Tibial artery (tissue), 4 donors: ENCODE measurements around the gene KLHL6.

Source experiments
- DNase-seq, 2 donors: peaks; one replicate each; pipeline ENCODE4 v3.0.0-alpha.2; 2019
- H3K27ac ChIP-seq, 2 donors: fragments of 200-600 bp; sonication (generic) in 1 of 2; 1 replicate in 1 of 2; 2 replicates in 1 of 2; pipeline ENCODE4 v1.5.1; 2018 to 2019; ENCODE audit warnings: mild to moderate bottlenecking in 1 of 2
- H3K27me3 ChIP-seq, 2 donors: fragments of 200-600 bp; sonication (generic) in 1 of 2; one replicate each; pipeline versions ENCODE4 v1.5.1 to v1.6.0; 2016 to 2019
- H3K36me3 ChIP-seq, 3 donors: fragments of 200-600 bp; sonication (generic) in 2 of 3; one replicate each; pipeline ENCODE4 v1.5.1; 2016 to 2019; ENCODE audit warnings: mild to moderate bottlenecking in 2 of 3
- H3K4me1 ChIP-seq, 4 donors: fragments of 200-600 bp; sonication (generic) in 2 of 4; 1 replicate in 3 of 4; 2 replicates in 1 of 4; pipeline ENCODE4 v1.5.1; 2016 to 2019
- H3K4me3 ChIP-seq, 2 donors: fragments of 200-600 bp; sonication (generic) in 1 of 2; 1 replicate in 1 of 2; 2 replicates in 1 of 2; pipeline ENCODE4 v1.5.1; 2018 to 2019; ENCODE audit warnings: mild to moderate bottlenecking in 2 of 2
- H3K9me3 ChIP-seq, 3 donors: fragments of 200-600 bp; sonication (generic) in 1 of 3; one replicate each; pipeline ENCODE4 v1.5.1; 2016 to 2019
- CTCF ChIP-seq, 2 experiments: fragments of 200-600 bp in 1 of 2; fragments of 450-650 bp in 1 of 2; IDR thresholded peaks; one replicate each; pipeline ENCODE4 v1.5.1; 2017 to 2019; ENCODE audit warnings: antibody characterized with exemption in 2 of 2, mild to moderate bottlenecking in 1 of 2, moderate library complexity in 1 of 2
- intact Hi-C: fragments of 100-400 bp; cut with DNase I; formaldehyde crosslinking; loops from one replicate; pipeline ENCODE4 v1.15.0; 2023; ENCODE audit warnings: low total_unique reads

The KLHL6 gene

GRCh38 chr3:183555541-183556081, at the start of gene KLHL6:
TSS of gene KLHL6 (minus strand) at chr3:183555706. CDS start at chr3:183555653, 53 bp downstream.
- H3K4me3 ChIP-seq = peak within 1 kb of the TSS; percentile 5 to 16

GRCh38 chr3:183597959-183598358, 42.5 kb upstream of the KLHL6 start:
- no peak for DNase-seq
- Histone ChIP-seq H3K36me3 (no peaks in the 10 kb centered on the region), H3K4me1 (no peaks in the 10 kb centered on the region), H3K27ac (no peak overlapping the region), H3K4me3 (no peak overlapping the region), H3K27me3 (no peaks in the 10 kb centered on the region), H3K9me3 (peaks cover 0 to 16% (median 13%) of the 10 kb centered on the region in 3 donors)
- intact Hi-C loops = no loop called here
- TF ChIP-seq CTCF (IDR thresholded peaks at IDR 0.05) = no peak

More at GRCh38 chr3:183555541-183556081, at the start of gene KLHL6:
- DNase-seq = peak in 1 of 2 donors; percentile 41
- no peaks in the 10 kb centered on the region for H3K9me3 ChIP-seq
- intact Hi-C loops = no loop called here
- no peaks in the 10 kb centered on the region for H3K36me3 ChIP-seq
- no peaks in the 10 kb centered on the region for H3K4me1 ChIP-seq
- no peak for TF ChIP-seq CTCF (IDR thresholded peaks at IDR 0.05)
- H3K27me3 ChIP-seq = no peaks in the 10 kb centered on the region
- H3K27ac ChIP-seq = no peak within 1 kb of the TSS

GRCh38 chr3:183594636-183595035, 39.1 kb upstream of the KLHL6 start:
- H3K36me3 ChIP-seq = no peaks in the 10 kb centered on the region
- no peaks in the 10 kb centered on the region for H3K27me3 ChIP-seq
- no peak overlapping the region for H3K27ac ChIP-seq
- peaks cover 0 to 16% (median 13%) of the 10 kb centered on the region in 3 donors for H3K9me3 ChIP-seq
- no peaks in the 10 kb centered on the region for H3K4me1 ChIP-seq
- TF ChIP-seq CTCF (IDR thresholded peaks at IDR 0.05) = no peak
- no peak for DNase-seq
- no peak overlapping the region for H3K4me3 ChIP-seq
- intact Hi-C loops = no loop called here

GRCh38 chr3:183592821-183593220, 37.3 kb upstream of the KLHL6 start:
- DNase-seq = no peak
- no peak for TF ChIP-seq CTCF (IDR thresholded peaks at IDR 0.05)
- H3K4me1 ChIP-seq = no peaks in the 10 kb centered on the region
- no peaks in the 10 kb centered on the region for H3K36me3 ChIP-seq
- no peak overlapping the region for H3K27ac ChIP-seq
- peaks cover 0 to 7% (median 5%) of the 10 kb centered on the region in 3 donors for H3K9me3 ChIP-seq
- H3K4me3 ChIP-seq = no peak overlapping the region
- intact Hi-C loops = no loop called here
- H3K27me3 ChIP-seq = no peaks in the 10 kb centered on the region

- H3K9me3 ChIP-seq = peaks cover 0 to 7% (median 3%) of the 10 kb centered on the region in 3 donors
- no peaks in the 10 kb centered on the region for H3K27me3 ChIP-seq
- H3K4me1 ChIP-seq = no peaks in the 10 kb centered on the region
- TF ChIP-seq CTCF (IDR thresholded peaks at IDR 0.05) = no peak
- DNase-seq = no peak
- intact Hi-C loops = no loop called here
- no peak overlapping the region for H3K4me3 ChIP-seq
- H3K36me3 ChIP-seq = no peaks in the 10 kb centered on the region
- no peak overlapping the region for H3K27ac ChIP-seq
Measured at GRCh38 chr3:183591881-183592521, 36.5 kb upstream of the KLHL6 start.
